ENCODE results near the gene DIP2C.

Gene DIP2C

DNA sequence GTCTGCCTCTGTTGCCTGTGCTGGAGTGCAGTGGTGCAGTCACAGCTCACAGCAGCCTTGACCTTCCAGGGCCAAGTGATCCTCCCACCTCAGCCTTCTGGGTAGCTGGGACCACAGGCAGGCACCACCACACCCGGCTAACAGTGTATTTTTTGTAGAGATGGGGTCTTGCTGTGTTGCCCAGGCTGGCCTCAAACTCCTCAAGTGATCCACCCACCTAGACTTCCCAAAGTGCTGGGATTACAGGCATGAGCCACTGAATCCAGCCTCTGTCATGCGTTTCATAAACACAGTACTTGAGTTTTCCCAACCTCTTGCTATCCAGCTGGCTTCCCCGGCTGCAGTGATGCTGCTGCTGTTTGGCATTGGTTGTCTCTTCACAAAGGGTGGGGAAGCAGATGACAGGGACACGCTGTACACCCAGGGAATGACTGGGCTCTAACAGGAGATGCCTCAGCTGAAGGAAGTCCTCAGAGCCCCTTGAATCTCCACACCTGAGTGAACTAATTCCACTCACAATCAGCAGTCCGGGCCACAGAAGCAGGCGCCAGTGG lies 191.5 kb downstream of the DIP2C start:
- no peak overlapping the region for H3K27ac Mint-ChIP-seq
- no peak overlapping the region for H3K4me3 Mint-ChIP-seq
- no peaks in the 10 kb centered on the region for H3K9me3 Mint-ChIP-seq
- ATAC-seq (no peak), DNase-seq (no peak)
- no peaks in the 10 kb centered on the region for H3K36me3 Mint-ChIP-seq (ENCODE audit: low read depth)
- peaks cover 2% of the 10 kb centered on the region for H3K27me3 Mint-ChIP-seq
- H3K4me1 Mint-ChIP-seq: peaks cover 9% of the 10 kb centered on the region

- DNase-seq (no peak), ATAC-seq (no peak)
- Mint-ChIP-seq H3K4me3 (no peak overlapping the region), H3K27ac (no peak overlapping the region), H3K36me3 (ENCODE audit: low read depth) (no peaks in the 10 kb centered on the region), H3K4me1 (peaks cover 9% of the 10 kb centered on the region), H3K27me3 (peaks cover 2% of the 10 kb centered on the region), H3K9me3 (no peaks in the 10 kb centered on the region)
These were observed 192.2 kb downstream of the DIP2C start for GRCh38 chr10:497289-497688.

DNA sequence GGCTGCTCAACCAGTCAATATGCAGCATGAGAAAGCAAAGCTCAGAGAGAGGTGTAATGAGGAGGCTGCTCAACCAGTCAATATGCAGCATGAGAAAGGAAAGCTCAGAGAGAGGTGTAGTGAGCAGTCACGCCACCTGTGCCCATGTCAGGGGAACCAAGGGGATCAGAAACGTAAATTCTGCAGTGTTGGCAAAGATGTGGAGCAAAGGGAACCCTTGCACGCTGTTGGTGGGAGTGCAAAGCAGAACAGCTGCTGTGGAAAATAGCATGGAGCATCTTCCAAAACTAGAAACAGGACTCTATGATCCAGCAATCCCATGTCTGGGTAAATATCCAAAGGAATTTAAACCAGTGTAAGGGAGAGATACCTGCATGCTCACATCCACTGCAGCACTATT lies 194.9 kb downstream of the DIP2C start:
- no peaks in the 10 kb centered on the region for H3K36me3 Mint-ChIP-seq (ENCODE audit: low read depth)
- no peak overlapping the region for H3K4me3 Mint-ChIP-seq
- no peak for ATAC-seq
- H3K27ac Mint-ChIP-seq: no peak overlapping the region
- DNase-seq: no peak
- H3K9me3 Mint-ChIP-seq: no peaks in the 10 kb centered on the region
- H3K4me1 Mint-ChIP-seq: no peaks in the 10 kb centered on the region
- H3K27me3 Mint-ChIP-seq: peaks cover 4% of the 10 kb centered on the region

DNA sequence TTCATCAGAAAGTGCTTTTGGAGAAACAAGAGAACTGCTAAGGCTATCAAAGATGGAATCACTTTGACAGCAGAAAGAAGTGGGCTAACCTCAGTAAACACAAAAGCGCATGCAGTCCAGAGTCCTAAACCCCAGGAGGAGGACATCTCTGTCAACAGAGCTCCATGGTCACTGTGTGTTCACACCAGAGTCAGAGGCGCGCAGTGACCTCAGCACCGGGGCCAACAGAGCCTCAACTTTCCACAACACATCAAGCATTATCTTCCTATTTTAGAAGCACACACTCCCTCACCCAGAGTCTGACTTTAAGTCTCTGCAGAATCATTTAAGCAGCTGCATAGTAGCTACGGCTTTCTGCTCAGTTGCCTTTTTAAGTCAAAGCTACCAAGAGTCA lies 195.3 kb downstream of the DIP2C start:
- H3K4me3 Mint-ChIP-seq: no peak overlapping the region
- DNase-seq: no peak
- no peak overlapping the region for H3K27ac Mint-ChIP-seq
- H3K36me3 Mint-ChIP-seq (ENCODE audit: low read depth): no peaks in the 10 kb centered on the region
- H3K4me1 Mint-ChIP-seq: no peaks in the 10 kb centered on the region
- peaks cover 4% of the 10 kb centered on the region for H3K27me3 Mint-ChIP-seq
- H3K9me3 Mint-ChIP-seq: no peaks in the 10 kb centered on the region
- ATAC-seq: no peak

DNA sequence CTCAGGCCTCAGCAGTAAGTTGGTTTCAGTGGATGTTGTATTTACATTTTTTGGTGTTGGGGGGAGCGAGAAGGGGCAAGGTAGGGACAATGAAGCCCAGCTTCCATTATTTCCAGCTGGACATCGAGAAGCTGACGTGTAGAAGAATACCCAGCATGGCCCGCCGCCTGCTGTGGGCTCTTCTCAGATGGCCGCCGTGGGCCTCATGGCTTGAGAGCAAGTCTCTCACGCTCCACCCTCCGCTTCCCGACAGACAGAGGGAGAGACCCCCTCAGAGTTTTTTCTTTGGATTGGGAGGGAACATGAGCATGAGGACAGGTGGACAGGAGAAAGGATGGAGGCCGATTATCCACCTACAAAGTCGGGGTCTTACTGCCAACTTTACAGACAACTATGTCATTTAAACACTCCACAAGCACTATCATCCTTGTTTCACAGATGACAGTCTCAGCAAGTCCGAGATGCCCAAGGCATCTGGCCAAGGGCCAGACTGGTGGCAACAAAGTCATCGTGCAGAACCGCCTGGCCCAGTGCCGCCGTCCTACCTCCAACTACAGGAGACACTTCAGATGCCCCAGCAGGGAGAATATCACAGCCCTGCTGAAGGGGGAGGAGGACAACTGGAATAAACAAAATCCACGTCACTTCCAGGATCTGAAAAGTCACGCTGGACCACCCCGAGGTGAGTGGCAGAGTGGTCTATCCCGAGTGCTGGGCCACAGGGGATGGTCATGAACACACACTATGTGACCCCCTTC lies 195.9 kb downstream of the DIP2C start:
- H3K27me3 Mint-ChIP-seq: peaks cover 4% of the 10 kb centered on the region
- no peak for ATAC-seq
- no peaks in the 10 kb centered on the region for H3K4me1 Mint-ChIP-seq
- H3K9me3 Mint-ChIP-seq: no peaks in the 10 kb centered on the region
- no peak for DNase-seq
- H3K36me3 Mint-ChIP-seq (ENCODE audit: low read depth): no peaks in the 10 kb centered on the region
- H3K27ac Mint-ChIP-seq: no peak overlapping the region
- no peak overlapping the region for H3K4me3 Mint-ChIP-seq

DNA sequence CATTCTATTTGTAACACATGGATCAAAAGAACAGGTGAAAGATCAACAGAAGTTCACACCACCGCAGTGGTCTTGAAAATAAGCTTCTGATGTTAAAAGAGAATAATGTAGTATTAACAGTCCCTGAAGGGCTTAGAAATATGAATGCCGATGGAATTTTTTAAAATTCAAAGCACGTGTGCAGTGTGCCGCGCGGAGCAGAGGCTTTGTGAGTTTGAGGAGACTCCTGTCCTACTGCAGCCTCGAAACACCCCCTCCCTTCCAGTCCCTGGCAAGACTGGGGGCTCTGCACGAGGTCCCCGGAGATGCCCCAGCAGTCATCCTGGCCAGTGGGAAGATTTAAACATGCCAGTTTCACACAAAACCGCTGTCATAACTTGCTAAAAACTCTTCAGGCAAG lies 196.6 kb downstream of the DIP2C start:
- no peak overlapping the region for H3K4me3 Mint-ChIP-seq
- no peaks in the 10 kb centered on the region for H3K9me3 Mint-ChIP-seq
- peaks cover 4% of the 10 kb centered on the region for H3K27me3 Mint-ChIP-seq

DNA sequence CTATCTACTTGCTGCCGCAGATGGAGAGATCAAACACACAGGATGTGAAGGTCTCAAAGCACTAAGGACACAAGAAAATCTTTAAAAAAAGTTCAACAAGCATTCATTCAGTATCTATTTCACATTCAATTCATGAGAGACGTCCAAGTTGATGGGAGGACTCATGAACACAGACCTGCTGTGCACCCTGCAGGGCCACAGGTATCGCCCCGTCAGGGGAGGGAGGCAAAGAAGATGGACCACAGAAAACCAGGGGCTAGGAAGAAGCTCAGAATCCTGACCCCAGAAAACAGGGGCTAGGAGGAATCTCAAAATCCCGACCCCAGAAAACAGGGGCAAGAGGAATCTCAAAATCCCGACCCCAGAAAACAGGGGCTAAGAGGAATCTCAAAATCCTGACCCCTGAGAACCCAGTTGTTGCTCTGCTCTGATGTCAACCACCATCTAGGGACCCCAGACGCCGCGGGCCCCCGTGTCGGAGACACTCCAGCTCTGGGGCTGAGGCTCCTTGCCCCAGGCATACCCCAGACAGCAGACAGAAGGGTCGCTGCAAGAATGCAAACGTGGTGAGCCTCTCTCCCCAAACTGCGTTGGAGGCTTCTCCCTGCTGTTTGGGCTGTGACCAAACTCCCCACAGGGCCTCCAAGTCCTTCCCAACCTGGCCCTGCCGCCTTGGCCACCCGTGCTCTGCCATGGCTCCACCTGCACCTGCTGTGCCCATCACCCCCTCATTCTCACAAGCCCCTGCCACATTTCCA lies 197.6 kb downstream of the DIP2C start:
- Mint-ChIP-seq H3K27ac (no peak overlapping the region), H3K9me3 (no peaks in the 10 kb centered on the region), H3K4me1 (no peaks in the 10 kb centered on the region), H3K4me3 (no peak overlapping the region), H3K36me3 (ENCODE audit: low read depth) (no peaks in the 10 kb centered on the region), H3K27me3 (peaks cover 4% of the 10 kb centered on the region)
- DNase-seq (no peak), ATAC-seq (no peak)

More for the DNA sequence above, 196.6 kb downstream of the DIP2C start:
- Mint-ChIP-seq H3K27ac (no peak overlapping the region), H3K36me3 (ENCODE audit: low read depth) (no peaks in the 10 kb centered on the region), H3K4me1 (no peaks in the 10 kb centered on the region)
- DNase-seq (no peak), ATAC-seq (no peak)

- H3K36me3 Mint-ChIP-seq (ENCODE audit: low read depth): no peaks in the 10 kb centered on the region
- no peak for DNase-seq
- H3K4me1 Mint-ChIP-seq: no peaks in the 10 kb centered on the region
- ATAC-seq: no peak
- H3K27ac Mint-ChIP-seq: no peak overlapping the region
- no peak overlapping the region for H3K4me3 Mint-ChIP-seq
- peaks cover 4% of the 10 kb centered on the region for H3K27me3 Mint-ChIP-seq
- no peaks in the 10 kb centered on the region for H3K9me3 Mint-ChIP-seq
These were observed 198.4 kb downstream of the DIP2C start for GRCh38 chr10:490891-491571.

- Mint-ChIP-seq H3K9me3 (no peaks in the 10 kb centered on the region), H3K4me3 (no peak overlapping the region), H3K27me3 (peaks cover 4% of the 10 kb centered on the region), H3K27ac (no peak overlapping the region), H3K36me3 (ENCODE audit: low read depth) (no peaks in the 10 kb centered on the region), H3K4me1 (peaks cover 4% of the 10 kb centered on the region)
- no peak for DNase-seq
- ATAC-seq: no peak
These were observed 199.2 kb downstream of the DIP2C start for GRCh38 chr10:490256-490655.

- ATAC-seq: no peak
- Mint-ChIP-seq H3K4me3 (no peak overlapping the region), H3K9me3 (no peaks in the 10 kb centered on the region), H3K27ac (no peak overlapping the region), H3K27me3 (peaks cover 4% of the 10 kb centered on the region), H3K4me1 (peaks cover 5% of the 10 kb centered on the region), H3K36me3 (ENCODE audit: low read depth) (no peaks in the 10 kb centered on the region)
- no peak for DNase-seq
These were observed 200.1 kb downstream of the DIP2C start for GRCh38 chr10:489330-489729.

GRCh38 chr10:488933-489215 lies 200.6 kb downstream of the DIP2C start:
- ATAC-seq: no peak
- H3K36me3 Mint-ChIP-seq (ENCODE audit: low read depth): no peaks in the 10 kb centered on the region
- no peak overlapping the region for H3K27ac Mint-ChIP-seq
- peaks cover 4% of the 10 kb centered on the region for H3K27me3 Mint-ChIP-seq
- H3K4me3 Mint-ChIP-seq: no peak overlapping the region
- H3K9me3 Mint-ChIP-seq: no peaks in the 10 kb centered on the region
- peaks cover 5% of the 10 kb centered on the region for H3K4me1 Mint-ChIP-seq
- no peak for DNase-seq

DNA sequence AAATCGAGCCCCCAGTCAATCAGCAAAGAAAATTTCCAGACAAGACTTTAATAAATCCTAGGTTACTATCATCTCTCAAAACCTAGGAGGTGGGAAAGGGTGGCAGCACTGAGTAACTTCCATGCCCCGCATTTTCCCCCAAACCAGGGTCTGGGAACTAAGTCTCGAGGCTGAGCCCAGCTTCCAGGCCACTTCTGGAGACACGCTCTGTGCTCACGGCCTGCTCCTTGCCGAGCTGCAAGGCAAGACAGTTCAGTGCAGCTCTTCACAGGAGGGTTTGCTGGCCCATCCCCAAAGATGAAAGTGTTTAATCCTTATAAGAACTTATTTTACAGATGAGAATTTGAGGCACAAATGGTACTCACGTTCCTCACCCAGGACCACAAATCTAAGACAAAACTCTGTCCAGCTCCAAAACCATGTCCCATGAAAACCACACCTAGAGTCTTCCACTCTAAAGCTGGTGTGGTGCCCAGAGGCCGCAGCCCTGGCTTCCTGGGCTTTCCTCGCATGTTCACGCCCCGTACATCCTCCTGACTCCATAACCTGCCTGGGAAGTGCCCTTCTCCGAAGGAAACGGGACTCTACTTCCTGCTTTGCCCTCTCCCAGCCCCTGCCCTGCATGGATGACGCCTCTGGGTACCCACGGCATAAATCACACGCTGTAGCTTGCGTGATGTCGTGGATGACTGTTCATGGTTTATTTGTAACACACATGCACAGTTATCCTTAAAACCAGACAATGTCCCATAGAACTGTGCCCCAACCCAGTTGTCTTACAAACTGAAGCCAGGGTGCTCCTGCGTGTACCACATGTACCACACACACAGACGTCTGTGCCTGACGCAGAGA lies 201.2 kb downstream of the DIP2C start:
- no peak overlapping the region for H3K4me3 Mint-ChIP-seq
- H3K27ac Mint-ChIP-seq: no peak overlapping the region
- H3K27me3 Mint-ChIP-seq: peaks cover 4% of the 10 kb centered on the region
- ATAC-seq (no peak), DNase-seq (no peak)
- H3K36me3 Mint-ChIP-seq (ENCODE audit: low read depth): no peaks in the 10 kb centered on the region
- H3K9me3 Mint-ChIP-seq: no peaks in the 10 kb centered on the region
- peaks cover 5% of the 10 kb centered on the region for H3K4me1 Mint-ChIP-seq

GRCh38 chr10:486666-487322 lies 202.7 kb downstream of the DIP2C start:
- no peak for DNase-seq
- Mint-ChIP-seq H3K36me3 (ENCODE audit: low read depth) (no peaks in the 10 kb centered on the region), H3K27me3 (peaks cover 2% of the 10 kb centered on the region), H3K27ac (no peak overlapping the region), H3K9me3 (no peaks in the 10 kb centered on the region), H3K4me1 (peaks cover 5% of the 10 kb centered on the region), H3K4me3 (no peak overlapping the region)
- no peak for ATAC-seq

DNA sequence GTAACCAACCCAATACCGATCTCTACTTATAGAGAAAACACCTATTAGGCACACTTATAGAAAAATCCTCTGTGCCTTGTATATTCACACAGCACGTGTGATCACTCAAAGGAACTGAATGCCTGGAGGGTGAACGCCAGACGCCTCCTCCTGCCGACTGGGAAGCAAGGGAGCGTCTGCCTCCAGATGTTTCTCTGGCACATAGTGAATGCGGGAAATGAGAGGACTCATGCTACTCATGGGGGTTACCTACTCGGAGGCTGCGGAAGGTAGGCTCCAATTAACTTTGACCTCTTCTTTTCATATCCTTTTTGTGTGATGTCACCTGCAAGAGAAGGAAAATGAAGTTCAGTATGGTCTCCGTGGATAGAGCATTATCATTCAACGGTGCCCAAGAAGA lies 203.3 kb downstream of the DIP2C start:
- H3K4me3 Mint-ChIP-seq: no peak overlapping the region
- no peak for ATAC-seq

More for the DNA sequence above, 203.3 kb downstream of the DIP2C start:
- no peaks in the 10 kb centered on the region for H3K27me3 Mint-ChIP-seq
- H3K27ac Mint-ChIP-seq: no peak overlapping the region
- H3K36me3 Mint-ChIP-seq (ENCODE audit: low read depth): no peaks in the 10 kb centered on the region
- no peak for DNase-seq
- H3K9me3 Mint-ChIP-seq: no peaks in the 10 kb centered on the region
- peaks cover 5% of the 10 kb centered on the region for H3K4me1 Mint-ChIP-seq
